ENCODE results near the gene POLD4. TPM values are rescaled to one million over a fixed set of nuclear protein-coding genes. Genes with fewer than 3 reads are reported as not detected.

POLD4 gene
- total and polyA plus RNA-seq, 12 donors = 13.0 to 166 (median 95.6) TPM

GRCh38 chr11:67366961-67367760 is 13.8 kb upstream of the POLD4 start:
- Histone ChIP-seq H3K36me3 (replicated peaks in 1 of 2) (no peaks in the 10 kb centered on the region), H3K27me3 (no peaks in the 10 kb centered on the region), H3K9me3 (replicated peaks in 1 of 3) (no peaks in the 10 kb centered on the region), H3K4me1 (replicated peaks in 1 of 2) (peaks cover 2 to 9% of the 10 kb centered on the region in 2 donors), H3K27ac (peak overlapping the region in 2 of 5 donors; percentile 5 to 58), H3K4me3 (no peak overlapping the region)
- no peak for DNase-seq
- 67 to 81% (median 74%) methylated on average over 10 to 25 of the region's 25 CpGs for WGBS, 4 donors
- intact Hi-C loops (cut with DNase I) = no loop called here
- TF ChIP-seq POLR2A (IDR thresholded peaks at IDR 0.05) (no peak), CTCF (IDR thresholded peaks at IDR 0.05) (no peak)

GRCh38 chr11:67366546-67366945 is 13.2 kb upstream of the POLD4 start:
- 62 to 72% (median 67%) methylated on average over 7 to 8 of the region's 8 CpGs for WGBS, 4 donors

GRCh38 chr11:67365736-67366444 is 12.5 kb upstream of the POLD4 start:
- no peak overlapping the region for H3K4me3 ChIP-seq

More at GRCh38 chr11:67366546-67366945, 13.2 kb upstream of the POLD4 start:
- H3K9me3 ChIP-seq (replicated peaks in 1 of 3) = no peaks in the 10 kb centered on the region
- intact Hi-C loops (cut with DNase I) = no loop called here
- H3K27me3 ChIP-seq = no peaks in the 10 kb centered on the region
- peak overlapping the region in 2 of 5 donors; percentile 5 to 58 for H3K27ac ChIP-seq
- no peak overlapping the region for H3K4me3 ChIP-seq
- no peaks in the 10 kb centered on the region for H3K36me3 ChIP-seq (replicated peaks in 1 of 2)
- peaks cover 0 to 3% of the 10 kb centered on the region in 2 donors for H3K4me1 ChIP-seq (replicated peaks in 1 of 2)
- DNase-seq = no peak
- no peak for TF ChIP-seq POLR2A (IDR thresholded peaks at IDR 0.05)
- TF ChIP-seq CTCF (IDR thresholded peaks at IDR 0.05) = no peak

More at GRCh38 chr11:67365736-67366444, 12.5 kb upstream of the POLD4 start:
- no peak for DNase-seq
- no peaks in the 10 kb centered on the region for H3K4me1 ChIP-seq (replicated peaks in 1 of 2)
- no peaks in the 10 kb centered on the region for H3K9me3 ChIP-seq (replicated peaks in 1 of 3)
- 65 to 77% (median 74%) methylated on average over 14 of the region's 14 CpGs for WGBS, 4 donors
- H3K36me3 ChIP-seq (replicated peaks in 1 of 2) = no peaks in the 10 kb centered on the region
- intact Hi-C loops (cut with DNase I) = no loop called here
- no peaks in the 10 kb centered on the region for H3K27me3 ChIP-seq
- H3K27ac ChIP-seq = peak overlapping the region in 1 of 5 donors; percentile 58
- TF ChIP-seq POLR2A (IDR thresholded peaks at IDR 0.05) (no peak), CTCF (IDR thresholded peaks at IDR 0.05) (no peak)
